Renal cortex interstitium (tissue), 11 donors: ENCODE data around the gene AIG1. TPM values are rescaled to one million over a fixed set of nuclear protein-coding genes. Genes with fewer than 3 reads are reported as not detected.
"Not testable (repeated sequence)": the region's sequence is repeated elsewhere in the genome, so short reads cannot be mapped to it uniquely, and the experiment has no call there.

Source experiments
- DNase-seq, 11 donors: peaks; one replicate each; pipeline ENCODE4 v3.0.0-alpha.2; 2013; ENCODE audit warnings: low read depth in 9 of 11, low spot score in 4 of 11; ENCODE audit errors: extremely low read depth in 1 of 11
- polyA plus RNA-seq, 3 donors: library from polyadenylated mRNA; unstranded; fragments of 120-200 nt; gene quantifications; one replicate each; pipeline ENCODE4 v1.2.1, GENCODE V29; 2013; ENCODE audit not compliant: insufficient read length in 3 of 3

AIG1 gene
- polyA plus RNA-seq, 3 donors: 96.4 to 110 (median 103) TPM

DNA sequence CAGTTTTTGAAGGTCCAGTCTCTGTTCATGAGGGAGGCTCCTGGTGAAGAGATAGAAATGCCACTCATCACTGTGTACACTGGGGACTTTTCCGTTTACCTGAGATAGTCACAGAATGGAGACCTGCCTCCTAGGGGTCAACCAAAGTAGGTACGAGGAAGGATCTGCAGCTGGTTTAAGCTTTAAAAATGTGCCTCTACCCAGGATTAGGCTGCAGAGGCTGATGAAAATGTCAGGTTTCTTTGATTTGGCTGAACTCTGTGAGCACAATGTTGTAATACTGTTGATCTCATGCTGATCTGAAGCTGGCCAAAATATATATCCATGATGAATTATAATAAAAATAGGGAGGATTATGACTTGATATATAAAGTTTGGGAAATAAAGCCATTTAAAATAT lies 207.1 kb downstream of the AIG1 start:
- no peak for DNase-seq

DNA sequence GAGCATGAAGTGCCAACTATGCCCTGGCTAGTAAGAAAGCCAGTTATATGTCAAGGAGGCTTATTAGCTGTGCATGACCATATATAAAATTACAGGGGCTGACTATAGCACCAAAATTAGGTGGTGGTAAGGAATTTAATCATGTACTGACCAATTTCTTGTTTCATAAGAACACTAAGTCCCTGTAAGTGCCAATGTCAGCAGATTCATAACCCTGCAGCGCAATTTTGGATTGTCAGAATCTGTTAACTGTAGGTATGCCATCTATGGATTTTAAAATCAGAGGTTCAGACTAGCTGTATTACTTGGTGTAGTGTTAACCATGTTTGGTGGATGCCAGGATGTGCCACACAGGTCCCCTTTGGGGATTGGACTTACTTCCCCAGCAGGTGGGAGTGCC lies 207.8 kb downstream of the AIG1 start:
- no peak for DNase-seq

DNA sequence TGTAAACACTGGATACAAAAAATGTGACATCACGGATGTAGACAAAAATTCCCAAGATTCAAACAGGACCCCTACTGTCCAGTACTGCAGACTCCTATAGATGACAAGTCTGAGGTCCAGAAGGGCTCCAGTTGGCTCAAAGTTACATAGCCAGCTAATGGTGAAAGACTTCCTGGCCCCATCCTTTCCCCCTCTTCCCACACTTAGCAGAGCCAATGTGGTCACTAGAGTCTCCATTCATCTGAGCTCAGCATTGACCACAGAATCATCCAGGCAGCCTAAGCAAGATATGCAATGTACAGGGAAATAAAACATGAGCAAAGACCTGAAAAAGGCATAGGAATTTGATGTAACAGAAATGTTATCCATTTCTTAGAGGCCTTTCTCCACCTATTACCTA lies 209.3 kb downstream of the AIG1 start:
- no peak for DNase-seq

DNA sequence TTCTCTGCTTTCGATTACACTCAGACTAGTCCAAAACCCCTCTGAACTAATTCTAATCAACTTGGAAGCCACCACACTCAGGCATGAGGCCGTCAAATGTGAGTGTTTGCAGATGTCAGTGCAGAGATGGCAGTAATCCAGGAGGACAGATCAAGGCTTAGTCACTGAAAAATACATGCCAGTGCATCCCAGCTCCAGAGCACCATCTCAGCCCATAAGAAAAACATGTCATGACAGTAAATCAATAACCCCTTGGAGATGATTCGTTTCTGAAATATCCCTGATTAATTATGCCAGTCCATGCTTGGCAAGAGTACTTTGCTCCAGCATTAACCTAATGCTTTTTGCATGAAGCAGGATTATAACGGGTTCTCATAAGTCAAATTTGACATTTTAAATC lies 210.3 kb downstream of the AIG1 start:
- peak in 8 of 11 donors; percentile 9 to 27 (median 14) for DNase-seq

DNA sequence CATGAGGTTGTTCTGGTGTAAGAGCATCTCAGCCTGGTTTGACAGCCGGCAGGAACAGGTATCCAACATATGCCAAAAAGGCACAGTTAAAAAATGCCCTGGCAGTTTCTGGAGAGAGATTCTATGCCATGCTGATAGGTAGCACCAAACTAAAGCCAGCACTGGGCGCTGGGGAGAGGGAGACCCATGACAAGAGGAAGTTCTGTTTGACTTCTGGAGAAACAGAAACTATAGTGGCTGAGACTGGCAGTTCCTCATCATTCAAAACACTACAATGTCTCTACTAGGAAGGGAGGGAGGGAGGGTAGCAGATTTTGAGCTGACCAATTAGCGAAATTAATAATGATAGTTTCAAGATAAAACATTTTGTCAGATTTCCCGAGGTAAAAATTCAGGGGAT lies 215.7 kb downstream of the AIG1 start:
- no peak for DNase-seq

DNA sequence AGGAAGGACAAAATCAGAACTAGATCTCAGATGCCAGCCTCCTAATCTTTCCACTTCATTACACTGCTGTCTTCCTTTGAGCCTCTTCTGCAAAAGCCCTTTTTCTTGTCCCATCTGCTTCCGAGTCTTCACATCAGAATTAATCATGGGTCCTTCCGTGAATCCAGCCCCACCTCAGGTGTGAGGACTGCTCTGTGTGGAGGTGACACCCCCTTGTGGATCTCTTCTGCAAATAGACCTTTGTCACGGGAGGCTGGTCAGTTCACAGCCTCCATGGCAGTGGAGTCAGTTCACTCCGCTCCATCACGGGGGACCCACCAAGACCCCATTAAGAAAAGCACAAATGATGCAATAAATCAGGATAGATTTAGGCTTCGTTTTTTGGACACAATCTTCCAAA lies 218.7 kb downstream of the AIG1 start:
- no peak for DNase-seq

DNA sequence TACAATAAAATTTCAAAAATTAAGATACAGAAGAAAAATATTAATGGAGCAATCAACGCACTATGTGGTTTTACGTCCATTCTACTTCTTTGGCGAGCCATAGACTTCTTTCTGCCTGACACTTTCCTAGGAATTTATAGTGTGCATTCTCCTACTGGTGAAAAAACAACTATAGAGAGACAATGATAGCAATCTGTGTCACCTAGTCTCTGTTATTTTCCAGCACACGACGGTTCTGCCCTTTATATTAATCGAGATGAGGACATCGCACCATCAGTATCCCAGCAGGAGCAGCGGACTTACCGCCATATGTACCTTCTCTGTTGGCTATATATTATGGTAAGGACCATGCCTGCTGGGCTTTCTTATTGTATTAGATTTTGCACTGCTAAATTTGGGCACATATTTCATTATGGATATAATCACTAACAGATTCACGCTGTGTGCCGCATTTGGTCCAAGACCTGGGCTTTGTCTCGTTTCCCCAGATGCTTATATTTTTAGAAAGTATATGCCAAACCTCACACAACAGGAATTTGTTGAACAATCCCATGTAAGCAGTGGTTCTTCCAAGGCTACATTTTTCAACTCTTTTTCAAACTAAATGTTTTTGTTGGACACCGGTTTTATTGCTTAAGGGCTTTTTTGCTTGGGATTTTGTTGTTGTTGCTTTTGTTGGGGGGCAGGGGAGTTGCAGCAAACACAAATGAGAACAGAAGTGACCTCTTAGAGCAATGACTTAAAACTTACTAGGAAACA lies 223.4 kb downstream of the AIG1 start:
- DNase-seq: peak in 10 of 11 donors; percentile 19 to 67 (median 43)

DNA sequence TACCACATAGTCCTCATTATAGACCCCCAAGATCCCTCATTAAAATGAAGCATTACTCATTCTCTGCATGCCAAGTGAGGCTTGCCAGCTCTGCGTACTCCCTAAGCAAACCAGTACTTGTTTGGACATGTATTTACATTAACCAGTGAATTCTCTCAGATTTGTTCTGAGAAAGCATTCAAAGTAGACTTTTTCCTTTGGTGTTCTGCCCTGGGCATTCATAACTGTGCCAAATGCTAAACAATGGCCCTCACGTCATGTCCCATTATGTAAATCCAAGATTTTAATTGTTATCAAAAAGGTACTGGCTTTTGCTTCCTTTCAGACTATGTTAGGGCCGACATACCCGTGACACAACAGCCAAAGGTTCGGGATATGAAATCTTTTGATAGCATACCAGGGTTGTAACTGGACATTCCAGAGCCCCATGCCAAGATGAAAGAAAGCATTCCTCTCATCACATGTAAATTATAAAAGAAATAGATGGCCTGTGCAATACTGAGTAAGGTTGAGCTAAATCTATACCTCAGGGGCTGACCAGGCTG lies 225.6 kb downstream of the AIG1 start:
- DNase-seq: no peak

DNA sequence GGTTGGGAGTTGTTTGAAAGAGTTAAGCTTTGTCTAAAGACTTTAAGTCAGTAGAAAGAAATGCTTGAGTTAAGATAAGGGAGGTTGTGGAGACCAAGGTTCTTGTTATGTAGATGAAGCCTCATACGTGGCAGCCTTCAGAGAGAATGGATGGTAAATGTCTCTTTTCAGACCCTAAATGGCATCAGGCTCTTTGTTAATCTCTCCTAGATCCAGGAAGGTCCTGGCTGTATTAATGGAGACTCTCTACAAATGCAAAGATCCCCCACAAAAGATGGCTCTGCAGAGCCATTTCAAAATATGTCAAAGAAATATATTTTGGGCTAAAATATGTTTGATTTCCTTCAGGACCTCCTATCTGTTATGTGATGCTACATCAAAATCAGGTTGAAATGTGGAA lies 228.2 kb downstream of the AIG1 start:
- DNase-seq: no peak

DNA sequence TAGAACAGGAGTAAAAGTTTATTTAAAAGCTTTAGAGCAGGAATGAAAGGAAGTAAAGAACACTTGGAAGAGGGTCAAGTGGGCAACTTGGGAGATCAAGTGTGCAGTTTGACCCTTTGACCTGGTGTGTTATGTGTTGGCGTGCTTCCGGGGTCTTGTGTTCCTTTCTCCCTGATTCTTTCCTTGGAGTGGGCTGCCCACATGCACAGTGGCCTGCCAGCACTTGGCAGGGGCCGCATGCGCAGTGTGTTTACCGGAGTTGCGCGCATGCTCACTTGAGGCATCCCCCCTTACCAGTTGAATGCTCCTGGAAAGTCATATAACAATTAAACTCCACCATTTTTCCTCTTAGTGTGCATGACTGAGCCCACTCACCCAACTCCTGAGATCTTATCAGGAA lies 229.5 kb downstream of the AIG1 start:
- no peak for DNase-seq

DNA sequence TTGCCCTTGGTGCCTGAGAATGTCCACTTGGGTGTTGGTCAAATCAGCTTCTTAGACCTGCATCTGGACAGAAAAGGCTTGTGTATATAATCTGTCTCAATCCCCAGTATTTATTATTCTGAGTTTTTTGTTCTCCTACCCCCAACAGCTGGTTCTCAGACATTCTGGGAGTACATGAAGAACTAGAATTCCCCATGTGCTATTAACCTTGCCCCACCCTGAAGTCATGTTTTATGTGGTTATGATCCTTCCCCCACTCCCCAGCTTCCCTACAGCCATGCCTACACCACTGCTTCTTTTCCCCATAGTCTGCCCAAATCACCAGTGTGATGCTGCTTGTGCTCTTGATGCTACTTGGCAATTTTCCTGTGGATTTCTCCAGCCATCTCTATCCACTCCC lies 232.8 kb downstream of the AIG1 start:
- DNase-seq: no peak

DNA sequence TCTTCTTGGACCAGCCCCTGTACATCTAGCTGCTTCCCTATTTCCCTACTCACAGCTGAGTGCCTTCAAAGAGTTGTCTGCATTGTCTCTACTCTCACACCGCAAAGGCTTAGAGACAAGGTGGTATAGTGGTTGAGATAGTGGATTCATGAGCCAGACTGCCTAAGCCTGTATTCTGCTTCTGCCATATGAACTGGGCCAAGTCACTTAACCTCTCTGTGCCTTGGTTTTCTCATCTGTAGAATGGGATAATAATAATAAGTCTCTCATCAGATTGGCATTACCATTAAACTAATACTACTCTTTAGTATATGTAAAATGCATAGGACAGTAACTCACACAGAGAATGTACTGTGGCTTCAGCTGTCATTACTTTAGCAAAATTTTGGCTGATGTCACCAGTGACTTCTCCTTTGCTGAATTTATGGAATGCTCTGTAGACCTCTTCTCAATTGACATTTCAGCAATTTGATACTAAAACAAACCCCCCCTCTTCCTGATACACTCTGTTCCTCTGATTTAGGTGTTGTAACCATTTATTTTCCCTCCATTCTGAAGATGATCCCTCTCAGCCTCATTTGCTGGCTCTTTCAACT lies 233.7 kb downstream of the AIG1 start:
- no peak for DNase-seq

DNA sequence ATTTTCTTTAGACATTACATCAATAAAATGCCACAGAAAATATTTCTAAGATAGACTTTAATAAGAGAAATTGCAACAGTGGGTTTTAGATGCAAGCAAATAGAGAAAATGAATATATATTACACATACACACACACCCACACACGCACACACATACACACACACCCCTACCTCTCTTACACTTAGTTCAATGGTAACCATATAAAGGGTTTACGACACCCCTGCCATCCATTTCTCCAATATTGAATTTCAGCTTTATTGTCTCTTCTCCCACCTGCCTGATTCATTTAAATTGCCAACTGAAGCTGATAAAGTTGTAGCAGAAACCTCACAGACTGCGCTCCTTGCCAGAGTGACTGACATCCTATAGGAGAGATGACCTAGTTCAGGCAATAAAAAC lies 235.2 kb downstream of the AIG1 start:
- DNase-seq: no peak

DNA sequence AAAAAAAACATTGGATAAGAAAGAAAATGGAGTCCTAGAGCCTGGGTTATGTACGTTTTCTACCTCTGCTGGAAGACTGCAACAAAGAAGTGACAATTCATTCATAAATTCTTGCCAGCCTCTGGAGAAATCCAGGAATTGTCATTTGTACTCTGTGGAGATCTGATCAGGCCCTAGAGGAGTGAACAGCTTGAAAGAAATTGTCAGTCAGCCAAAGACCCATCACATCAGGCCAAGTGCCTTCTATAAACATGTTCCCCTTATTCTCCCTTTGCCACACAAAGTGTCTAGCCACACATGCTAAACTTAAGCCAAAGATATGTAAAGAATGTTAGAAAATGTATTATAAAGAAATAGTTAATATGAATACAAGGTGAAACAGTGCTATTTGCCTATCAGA lies 237.4 kb downstream of the AIG1 start:
- DNase-seq: no peak

DNA sequence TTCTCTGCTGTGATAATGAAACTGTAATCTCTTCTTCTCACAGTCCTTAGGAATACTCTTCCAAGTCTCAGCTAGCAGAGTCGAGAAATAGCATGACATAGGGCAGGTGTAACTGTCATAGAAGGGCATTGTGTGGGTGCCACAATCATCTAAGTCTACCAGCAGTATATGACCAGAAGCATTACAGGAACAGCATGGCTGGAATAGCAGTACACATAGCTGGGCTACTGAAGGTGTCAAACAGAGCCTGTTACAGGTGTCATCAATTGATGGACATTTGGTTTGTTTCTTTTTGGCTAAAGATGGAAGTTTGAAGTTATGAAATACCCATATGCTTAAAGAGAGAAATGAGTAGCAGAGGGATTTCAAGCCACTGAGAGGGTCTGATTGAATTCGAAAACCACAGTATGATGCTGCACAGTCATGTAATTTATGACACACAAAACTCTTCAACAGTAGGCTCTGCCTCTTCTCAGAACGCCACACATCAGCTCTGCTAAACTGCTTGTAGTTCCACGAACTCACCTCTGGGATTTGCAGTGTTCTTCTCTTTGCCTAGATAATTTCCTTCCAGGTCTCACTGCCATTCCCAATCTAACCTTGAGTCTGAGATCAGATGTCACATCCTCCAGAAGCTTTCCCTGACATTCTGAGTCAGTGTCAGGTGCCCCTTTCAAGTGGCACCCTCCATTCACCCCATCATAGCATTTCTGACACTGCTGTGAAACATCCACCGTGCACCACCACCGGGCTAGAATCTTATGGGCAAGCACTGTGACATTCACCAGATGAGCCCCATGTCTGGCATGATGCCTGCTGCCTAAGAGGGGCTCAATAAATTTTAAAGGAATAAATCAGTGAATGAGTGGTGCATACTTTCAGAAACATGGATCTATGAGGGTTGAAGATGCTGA lies 238.8 kb downstream of the AIG1 start:
- no peak for DNase-seq

DNA sequence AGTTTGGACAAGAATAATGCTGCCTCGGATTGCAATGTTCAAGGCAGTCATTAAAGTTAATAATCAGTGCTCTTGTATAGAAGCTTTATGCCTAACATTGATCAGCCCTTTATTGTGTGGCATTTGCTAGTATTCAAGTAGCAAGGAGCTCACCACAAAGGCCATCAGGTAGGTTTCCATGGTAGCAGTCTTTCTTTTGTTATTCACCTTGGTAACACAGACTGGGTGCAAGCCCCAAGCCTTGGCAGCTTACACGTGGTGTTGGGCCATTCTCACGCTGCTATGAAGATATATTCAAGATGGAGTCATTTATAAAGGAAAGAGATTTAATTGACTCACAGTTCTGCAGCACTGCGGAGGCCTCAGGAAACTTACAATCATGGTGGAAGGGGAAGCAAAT lies 240.5 kb downstream of the AIG1 start:
- no peak for DNase-seq

DNA sequence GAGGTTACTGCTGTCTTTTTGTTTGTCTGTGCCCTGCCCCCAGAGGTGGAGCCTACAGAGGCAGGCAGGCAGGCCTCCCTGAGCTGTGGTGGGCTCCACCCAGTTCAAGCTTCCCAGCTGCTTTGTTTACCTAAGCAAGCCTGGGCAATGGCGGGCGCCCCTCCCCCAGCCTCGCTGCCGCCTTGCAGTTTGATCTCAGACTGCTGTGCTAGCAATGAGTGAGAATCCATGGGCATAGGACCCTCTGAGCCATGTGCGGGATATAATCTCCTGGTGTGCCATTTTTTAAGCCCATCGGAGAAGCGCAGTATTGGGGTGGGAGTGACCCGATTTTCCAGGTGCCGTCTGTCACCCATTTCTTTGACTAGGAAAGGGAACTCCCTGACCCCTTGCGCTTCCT lies 247.1 kb downstream of the AIG1 start:
- not testable (repeated sequence) for DNase-seq

DNA sequence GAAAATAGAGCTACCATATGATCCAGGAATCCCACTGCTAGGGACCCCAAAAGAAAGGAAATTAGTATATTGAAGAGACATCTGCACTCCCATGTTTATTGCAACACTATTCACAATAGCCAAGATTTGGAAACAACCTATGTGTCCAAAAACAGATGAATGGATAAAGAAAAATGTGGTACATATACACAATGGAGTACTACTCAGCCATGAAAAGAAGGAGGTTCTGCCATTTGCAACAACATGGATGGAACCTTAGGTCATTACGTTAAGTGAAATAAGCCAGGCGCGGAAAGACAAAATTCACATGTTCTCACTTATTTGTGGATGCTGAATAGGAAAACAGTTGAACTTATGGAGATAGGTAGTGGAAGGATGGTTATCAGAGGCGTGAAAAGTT lies 252.5 kb downstream of the AIG1 start:
- no peak for DNase-seq

DNA sequence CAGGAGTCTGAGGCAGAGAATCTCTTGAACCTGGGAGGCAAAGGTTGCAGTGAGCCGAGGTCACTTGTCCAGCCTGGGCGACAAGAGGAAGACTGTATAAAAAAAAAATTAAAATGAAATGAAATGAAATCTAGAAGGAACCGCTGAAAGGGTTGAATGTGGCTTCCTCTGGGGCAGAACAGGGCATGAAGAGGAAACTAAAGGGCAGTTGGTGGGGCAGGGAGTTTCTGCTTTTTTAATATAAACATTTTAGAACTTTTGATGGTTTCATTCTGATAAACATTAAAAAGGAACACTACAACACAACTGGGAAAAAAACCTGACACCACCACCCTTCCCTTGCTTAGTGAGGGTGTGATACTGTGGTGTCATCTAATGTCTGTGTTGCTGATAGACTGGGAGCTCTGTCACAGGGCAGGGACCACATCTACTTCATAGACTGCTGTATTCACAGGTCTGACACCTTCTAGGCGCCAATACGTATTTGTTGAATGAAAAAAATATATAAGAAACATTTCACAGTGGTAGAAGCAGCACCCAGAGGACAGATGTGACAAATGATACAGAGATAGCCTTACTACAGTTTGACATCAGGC lies 260.9 kb downstream of the AIG1 start:
- no peak for DNase-seq
